ENCODE results near the gene KCNH3. TPM values are rescaled to one million over a fixed set of nuclear protein-coding genes. Genes with fewer than 3 reads are reported as not detected.
A peak's percentile ranks its signal among the peaks of the same experiment; 100 is the strongest.

KCNH3 gene
- total RNA-seq, 2 experiments from 2014 or later = 8.0 to 9.1 TPM

DNA sequence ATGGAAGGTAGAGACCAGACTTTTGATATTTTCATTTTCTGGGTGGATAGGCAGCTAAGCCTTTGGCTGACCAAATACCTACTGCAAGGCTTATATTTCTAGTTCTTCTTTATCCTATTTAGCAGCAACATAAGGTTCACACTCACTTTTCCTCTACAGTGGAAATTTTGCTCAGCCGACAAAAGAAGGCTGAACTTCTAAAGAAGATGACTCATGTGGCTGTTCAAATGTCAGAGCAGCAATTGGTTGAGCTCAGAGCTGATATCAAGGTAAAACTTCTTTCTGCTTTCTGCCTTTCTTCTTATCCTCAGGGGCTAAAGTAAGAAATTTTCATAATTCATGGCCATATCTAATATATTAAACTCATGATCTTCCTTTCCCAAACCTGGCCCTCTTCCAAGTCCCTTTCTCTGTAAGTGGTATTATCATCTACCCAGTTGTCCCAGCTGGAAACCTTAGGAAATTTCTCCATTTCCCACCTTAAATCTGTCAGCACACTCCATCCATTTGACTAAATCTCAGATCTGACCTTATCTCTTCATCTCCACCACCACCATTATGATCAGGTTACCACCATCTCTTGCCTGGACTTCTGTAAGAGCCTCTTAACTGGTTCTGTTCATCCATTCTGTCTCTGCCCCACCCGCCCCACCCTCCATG is 19.8 kb upstream of the KCNH3 start:
- H3K27ac Mint-ChIP-seq = peak overlapping the region; percentile 18
- no peaks in the 10 kb centered on the region for H3K27me3 Mint-ChIP-seq
- peaks cover 11% of the 10 kb centered on the region for H3K4me1 Mint-ChIP-seq (ENCODE audit: low read depth)
- POLR2A ChIA-PET = interaction anchor here (1.0 kb wide), 1 partner anchor 152 kb away, joined by 3 read pairs; the partner anchor contains the start of gene SPATS2
- ATAC-seq (peak; percentile 74), DNase-seq (no peak)
- TF ChIP-seq, protein P1, sequence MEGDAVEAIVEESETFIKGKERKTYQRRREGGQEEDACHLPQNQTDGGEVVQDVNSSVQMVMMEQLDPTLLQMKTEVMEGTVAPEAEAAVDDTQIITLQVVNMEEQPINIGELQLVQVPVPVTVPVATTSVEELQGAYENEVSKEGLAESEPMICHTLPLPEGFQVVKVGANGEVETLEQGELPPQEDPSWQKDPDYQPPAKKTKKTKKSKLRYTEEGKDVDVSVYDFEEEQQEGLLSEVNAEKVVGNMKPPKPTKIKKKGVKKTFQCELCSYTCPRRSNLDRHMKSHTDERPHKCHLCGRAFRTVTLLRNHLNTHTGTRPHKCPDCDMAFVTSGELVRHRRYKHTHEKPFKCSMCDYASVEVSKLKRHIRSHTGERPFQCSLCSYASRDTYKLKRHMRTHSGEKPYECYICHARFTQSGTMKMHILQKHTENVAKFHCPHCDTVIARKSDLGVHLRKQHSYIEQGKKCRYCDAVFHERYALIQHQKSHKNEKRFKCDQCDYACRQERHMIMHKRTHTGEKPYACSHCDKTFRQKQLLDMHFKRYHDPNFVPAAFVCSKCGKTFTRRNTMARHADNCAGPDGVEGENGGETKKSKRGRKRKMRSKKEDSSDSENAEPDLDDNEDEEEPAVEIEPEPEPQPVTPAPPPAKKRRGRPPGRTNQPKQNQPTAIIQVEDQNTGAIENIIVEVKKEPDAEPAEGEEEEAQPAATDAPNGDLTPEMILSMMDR (IDR thresholded peaks at IDR 0.05) = no peak
- intact Hi-C loops (cut with micrococcal nuclease) = no loop called here
- no peaks in the 10 kb centered on the region for H3K36me3 Mint-ChIP-seq (ENCODE audit: low read depth)
- CTCF ChIA-PET = interaction anchor here (0.8 to 11.9 kb wide), 7 partner anchors 8 to 181 kb away, joined by 3 to 366 read pairs (median 3); no protein-coding TSS in a partner anchor
- no peaks in the 10 kb centered on the region for H3K9me3 Mint-ChIP-seq
- peak overlapping the region; percentile 7 for H3K4me3 Mint-ChIP-seq

GRCh38 chr12:49519574-49519936 is 19.3 kb upstream of the KCNH3 start:
- no peak overlapping the region for H3K27ac Mint-ChIP-seq
- CTCF ChIA-PET = interaction anchor here (0.8 to 11.9 kb wide), 5 partner anchors 9 to 182 kb away, joined by 3 to 366 read pairs (median 3); no protein-coding TSS in a partner anchor
- no peaks in the 10 kb centered on the region for H3K27me3 Mint-ChIP-seq
- ATAC-seq = no peak
- peaks cover 11% of the 10 kb centered on the region for H3K4me1 Mint-ChIP-seq (ENCODE audit: low read depth)
- no peaks in the 10 kb centered on the region for H3K36me3 Mint-ChIP-seq (ENCODE audit: low read depth)
- DNase-seq = no peak
- TF ChIP-seq, protein P1 (IDR thresholded peaks at IDR 0.05) = no peak
- H3K9me3 Mint-ChIP-seq = no peaks in the 10 kb centered on the region
- POLR2A ChIA-PET = no interaction called here
- intact Hi-C loops (cut with micrococcal nuclease) = no loop called here
- no peak overlapping the region for H3K4me3 Mint-ChIP-seq

GRCh38 chr12:49521389-49521788 is 17.4 kb upstream of the KCNH3 start:
- H3K4me1 Mint-ChIP-seq (ENCODE audit: low read depth) = peaks cover 11% of the 10 kb centered on the region
- no peak overlapping the region for H3K4me3 Mint-ChIP-seq
- TF ChIP-seq, protein P1 (IDR thresholded peaks at IDR 0.05) = no peak
- H3K27me3 Mint-ChIP-seq = no peaks in the 10 kb centered on the region
- intact Hi-C loops (cut with micrococcal nuclease) = no loop called here
- ChIA-PET POLR2A (no interaction called here), CTCF (no interaction called here)
- DNase-seq (no peak), ATAC-seq (no peak)
- peaks cover 1% of the 10 kb centered on the region for H3K36me3 Mint-ChIP-seq (ENCODE audit: low read depth)
- H3K27ac Mint-ChIP-seq = no peak overlapping the region
- H3K9me3 Mint-ChIP-seq = no peaks in the 10 kb centered on the region

DNA sequence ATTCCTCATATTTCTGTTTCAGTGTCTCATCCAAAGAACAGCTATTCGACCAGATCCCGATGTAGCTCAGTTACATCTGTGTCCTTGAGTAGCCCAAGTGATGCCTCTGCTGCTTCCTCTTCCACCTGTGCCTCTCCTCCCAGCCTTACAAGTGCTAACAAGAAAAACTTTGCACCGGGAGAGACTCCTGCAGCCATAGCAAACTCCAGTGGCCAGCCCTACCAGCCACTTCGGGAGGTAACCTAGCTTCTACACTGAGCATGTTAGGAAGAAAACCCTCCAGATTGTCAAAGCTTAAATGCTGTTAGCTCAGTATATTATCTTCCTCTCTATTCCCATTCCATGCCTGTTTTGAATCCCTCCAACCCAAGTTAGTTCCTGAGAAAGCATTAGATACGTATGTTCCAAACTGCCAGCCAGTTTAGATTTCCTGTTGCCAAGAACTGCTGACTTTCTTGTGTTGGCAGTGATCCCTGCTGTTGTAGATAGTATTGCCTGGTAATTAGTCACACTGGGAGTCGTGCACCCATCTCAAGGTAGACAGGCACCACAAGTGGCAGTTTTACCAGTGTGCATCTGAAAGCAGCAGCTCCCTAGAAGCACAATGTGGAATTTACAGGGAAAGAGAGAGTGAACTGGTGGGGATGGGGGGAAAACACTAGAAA is 14.0 kb upstream of the KCNH3 start:
- no peak for ATAC-seq
- H3K9me3 Mint-ChIP-seq = no peaks in the 10 kb centered on the region

More for the DNA sequence above, 14.0 kb upstream of the KCNH3 start:
- Mint-ChIP-seq H3K27ac (no peak overlapping the region), H3K27me3 (no peaks in the 10 kb centered on the region), H3K4me3 (no peak overlapping the region), H3K4me1 (ENCODE audit: low read depth) (peaks cover 2% of the 10 kb centered on the region), H3K36me3 (ENCODE audit: low read depth) (peaks cover 2% of the 10 kb centered on the region)
- ChIA-PET CTCF (interaction anchor here (0.5 to 4.4 kb wide), 6 partner anchors 10 to 177 kb away, joined by 3 to 34 read pairs (median 6); partner anchors contain the start of gene PRPF40B), POLR2A (interaction anchor here (0.7 kb wide), 1 partner anchor 170 kb away, joined by 3 read pairs; no protein-coding TSS in a partner anchor)
- DNase-seq = no peak
- TF ChIP-seq, protein P1 (IDR thresholded peaks at IDR 0.05) = no peak
- intact Hi-C loops (cut with micrococcal nuclease) = no loop called here

Measured in activated CD8-positive, alpha-beta T cell treated with anti-CD3 and anti-CD28 coated beads for 36 hours (primary cell).